ENCODE measurements around the gene PCBP3. TPM values are rescaled to one million over a fixed set of nuclear protein-coding genes. Genes with fewer than 3 reads are reported as not detected.

Gene PCBP3
- total RNA-seq (2022; extraction: Qiagen RNA extraction) = 0.44 to 1.6 TPM (median 1.0 TPM) in 5 replicates

GRCh38 chr21:45643021-45643980 lies at the start of gene PCBP3:
Gene PCBP3 (plus strand): TSS chr21:45643725. CDS start chr21:45850086, 206,361 bp downstream.

GRCh38 chr21:45981151-45982091 lies 337.9 kb downstream of the PCBP3 start, which contains the start of gene COL6A1:
Gene COL6A1 (plus strand): TSS chr21:45981770. CDS start chr21:45981851, 81 bp downstream.

Other genes starting within 250 kb of the PCBP3 start
- 113 to 171 TPM (median 153 TPM) in 5 replicates for gene COL18A1, start 238.6 kb upstream of the PCBP3 start, total RNA-seq (2022; extraction: Qiagen RNA extraction)
- 13.9 to 20.6 TPM (median 18.9 TPM) in 5 replicates for gene SLC19A1, start 101.3 kb upstream of the PCBP3 start, total RNA-seq (2022; extraction: Qiagen RNA extraction)

Data from A549 treated with Mapracorat at 1 μM for 4 hours (cell line).